ENCODE data around the gene TBC1D8.

Gene TBC1D8

DNA sequence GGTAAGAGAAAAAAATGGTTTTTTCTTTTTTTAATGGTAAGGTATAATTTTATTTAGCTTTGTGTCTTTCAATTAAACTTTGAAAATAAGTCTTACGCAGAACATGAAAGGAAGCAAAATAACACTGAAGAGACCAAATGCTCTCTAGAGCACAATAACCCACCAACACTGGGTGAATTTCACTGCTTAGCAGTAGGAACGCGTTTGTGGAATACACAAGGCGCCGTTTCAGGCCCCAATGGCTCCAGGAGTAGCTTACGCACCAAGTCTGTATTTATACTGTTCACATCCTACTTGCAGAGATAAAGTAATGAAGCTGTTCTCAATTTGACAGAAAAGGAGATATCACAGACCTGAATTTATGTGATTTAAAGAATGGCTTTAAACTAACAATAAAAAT, 125.6 kb downstream of the TBC1D8 start:
- TF ChIP-seq RARB (CRISPR knock-in tag; IDR thresholded peaks at IDR 0.05) (no peak), CREB5 (CRISPR knock-in tag; IDR thresholded peaks at IDR 0.05; ENCODE audit: low read depth) (no peak), SNAI2 (CRISPR knock-in tag; IDR thresholded peaks at IDR 0.05) (no peak), ZNF565 (CRISPR knock-in tag; conservative IDR thresholded peaks at IDR 0.05; ENCODE audit: low read depth) (no peak), PPARA (CRISPR knock-in tag; IDR thresholded peaks at IDR 0.05; ENCODE audit: borderline replicate concordance) (no peak), GLIS3 (CRISPR knock-in tag; IDR thresholded peaks at IDR 0.05) (no peak), TCF4 (CRISPR knock-in tag; IDR thresholded peaks at IDR 0.05; ENCODE audit: borderline replicate concordance) (no peak), ARNTL (CRISPR knock-in tag; IDR thresholded peaks at IDR 0.05; ENCODE audit: borderline replicate concordance, low read depth) (no peak), ZNF70 (CRISPR knock-in tag; IDR thresholded peaks at IDR 0.05) (no peak), OSR1 (CRISPR knock-in tag; IDR thresholded peaks at IDR 0.05) (no peak), TSHZ2 (CRISPR knock-in tag; IDR thresholded peaks at IDR 0.05) (no peak), BACH2 (CRISPR knock-in tag; IDR thresholded peaks at IDR 0.05; ENCODE audit: borderline replicate concordance) (no peak), ESRRG (CRISPR knock-in tag; IDR thresholded peaks at IDR 0.05) (no peak), ZFP30 (CRISPR knock-in tag; IDR thresholded peaks at IDR 0.05) (no peak), ZNF8 (CRISPR knock-in tag; IDR thresholded peaks at IDR 0.05) (no peak), ZC3H10 (CRISPR knock-in tag; IDR thresholded peaks at IDR 0.05) (no peak)
- TF ChIP-seq, protein P1, sequence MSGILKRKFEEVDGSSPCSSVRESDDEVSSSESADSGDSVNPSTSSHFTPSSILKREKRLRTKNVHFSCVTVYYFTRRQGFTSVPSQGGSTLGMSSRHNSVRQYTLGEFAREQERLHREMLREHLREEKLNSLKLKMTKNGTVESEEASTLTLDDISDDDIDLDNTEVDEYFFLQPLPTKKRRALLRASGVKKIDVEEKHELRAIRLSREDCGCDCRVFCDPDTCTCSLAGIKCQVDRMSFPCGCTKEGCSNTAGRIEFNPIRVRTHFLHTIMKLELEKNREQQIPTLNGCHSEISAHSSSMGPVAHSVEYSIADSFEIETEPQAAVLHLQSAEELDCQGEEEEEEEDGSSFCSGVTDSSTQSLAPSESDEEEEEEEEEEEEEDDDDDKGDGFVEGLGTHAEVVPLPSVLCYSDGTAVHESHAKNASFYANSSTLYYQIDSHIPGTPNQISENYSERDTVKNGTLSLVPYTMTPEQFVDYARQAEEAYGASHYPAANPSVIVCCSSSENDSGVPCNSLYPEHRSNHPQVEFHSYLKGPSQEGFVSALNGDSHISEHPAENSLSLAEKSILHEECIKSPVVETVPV (CRISPR knock-in tag; IDR thresholded peaks at IDR 0.05), result no peak
- TF ChIP-seq, protein P2, sequence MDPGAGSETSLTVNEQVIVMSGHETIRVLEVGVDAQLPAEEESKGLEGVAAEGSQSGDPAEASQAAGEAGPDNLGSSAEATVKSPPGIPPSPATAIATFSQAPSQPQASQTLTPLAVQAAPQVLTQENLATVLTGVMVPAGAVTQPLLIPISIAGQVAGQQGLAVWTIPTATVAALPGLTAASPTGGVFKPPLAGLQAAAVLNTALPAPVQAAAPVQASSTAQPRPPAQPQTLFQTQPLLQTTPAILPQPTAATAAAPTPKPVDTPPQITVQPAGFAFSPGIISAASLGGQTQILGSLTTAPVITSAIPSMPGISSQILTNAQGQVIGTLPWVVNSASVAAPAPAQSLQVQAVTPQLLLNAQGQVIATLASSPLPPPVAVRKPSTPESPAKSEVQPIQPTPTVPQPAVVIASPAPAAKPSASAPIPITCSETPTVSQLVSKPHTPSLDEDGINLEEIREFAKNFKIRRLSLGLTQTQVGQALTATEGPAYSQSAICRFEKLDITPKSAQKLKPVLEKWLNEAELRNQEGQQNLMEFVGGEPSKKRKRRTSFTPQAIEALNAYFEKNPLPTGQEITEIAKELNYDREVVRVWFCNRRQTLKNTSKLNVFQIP (CRISPR knock-in tag; IDR thresholded peaks at IDR 0.05; ENCODE audit: borderline replicate concordance, low read depth), result no peak
- no peak for ATAC-seq

GRCh38 chr2:101023327-101024107, 127.7 kb downstream of the TBC1D8 start:
- TF ChIP-seq ZFP3 (CRISPR knock-in tag; IDR thresholded peaks at IDR 0.05) (no peak), TCF4 (CRISPR knock-in tag; IDR thresholded peaks at IDR 0.05; ENCODE audit: borderline replicate concordance) (no peak), ARNTL (CRISPR knock-in tag; IDR thresholded peaks at IDR 0.05; ENCODE audit: borderline replicate concordance, low read depth) (no peak), ZNF8 (CRISPR knock-in tag; IDR thresholded peaks at IDR 0.05) (no peak), ZNF565 (CRISPR knock-in tag; conservative IDR thresholded peaks at IDR 0.05; ENCODE audit: low read depth) (no peak), PATZ1 (CRISPR knock-in tag; IDR thresholded peaks at IDR 0.05; ENCODE audit: borderline replicate concordance) (no peak), OSR1 (CRISPR knock-in tag; IDR thresholded peaks at IDR 0.05) (no peak), BACH2 (CRISPR knock-in tag; IDR thresholded peaks at IDR 0.05; ENCODE audit: borderline replicate concordance) (no peak), SNAI2 (CRISPR knock-in tag; IDR thresholded peaks at IDR 0.05) (no peak), ISL1 (CRISPR knock-in tag; IDR thresholded peaks at IDR 0.05) (no peak), TOX (CRISPR knock-in tag; IDR thresholded peaks at IDR 0.05; ENCODE audit: borderline replicate concordance) (no peak), RARB (CRISPR knock-in tag; IDR thresholded peaks at IDR 0.05) (no peak), ESRRG (CRISPR knock-in tag; IDR thresholded peaks at IDR 0.05) (no peak), GLIS3 (CRISPR knock-in tag; IDR thresholded peaks at IDR 0.05) (no peak)
- ATAC-seq, result no peak

Measured in SK-N-SH treated with all-trans-retinoic acid at 6 μM for 48 hours (cell line).